ENCODE measurements around the gene STPG2.

DNA sequence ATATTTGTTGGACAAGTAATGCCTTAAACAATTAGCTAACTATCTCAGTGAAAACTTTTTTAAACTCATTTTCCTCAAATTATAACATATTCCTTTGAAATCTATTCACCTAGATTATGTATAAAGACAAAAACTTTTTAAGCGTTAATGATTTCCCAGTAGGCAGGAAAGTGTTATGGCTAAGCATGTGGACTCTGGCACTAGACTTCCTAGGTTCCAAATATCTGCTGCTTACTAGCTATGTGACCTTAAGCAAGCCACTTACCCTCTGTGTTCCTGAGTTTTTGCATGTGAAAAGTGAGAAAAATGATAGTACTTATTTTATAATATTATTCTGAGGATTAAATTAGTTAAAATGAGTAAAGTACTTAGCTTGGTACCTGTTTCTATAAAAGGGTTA is 301.8 kb downstream of the STPG2 start:
- TF ChIP-seq, protein P1, sequence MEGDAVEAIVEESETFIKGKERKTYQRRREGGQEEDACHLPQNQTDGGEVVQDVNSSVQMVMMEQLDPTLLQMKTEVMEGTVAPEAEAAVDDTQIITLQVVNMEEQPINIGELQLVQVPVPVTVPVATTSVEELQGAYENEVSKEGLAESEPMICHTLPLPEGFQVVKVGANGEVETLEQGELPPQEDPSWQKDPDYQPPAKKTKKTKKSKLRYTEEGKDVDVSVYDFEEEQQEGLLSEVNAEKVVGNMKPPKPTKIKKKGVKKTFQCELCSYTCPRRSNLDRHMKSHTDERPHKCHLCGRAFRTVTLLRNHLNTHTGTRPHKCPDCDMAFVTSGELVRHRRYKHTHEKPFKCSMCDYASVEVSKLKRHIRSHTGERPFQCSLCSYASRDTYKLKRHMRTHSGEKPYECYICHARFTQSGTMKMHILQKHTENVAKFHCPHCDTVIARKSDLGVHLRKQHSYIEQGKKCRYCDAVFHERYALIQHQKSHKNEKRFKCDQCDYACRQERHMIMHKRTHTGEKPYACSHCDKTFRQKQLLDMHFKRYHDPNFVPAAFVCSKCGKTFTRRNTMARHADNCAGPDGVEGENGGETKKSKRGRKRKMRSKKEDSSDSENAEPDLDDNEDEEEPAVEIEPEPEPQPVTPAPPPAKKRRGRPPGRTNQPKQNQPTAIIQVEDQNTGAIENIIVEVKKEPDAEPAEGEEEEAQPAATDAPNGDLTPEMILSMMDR (IDR thresholded peaks at IDR 0.05), result no peak
- no peak for TF ChIP-seq EZH2 (IDR thresholded peaks at IDR 0.05; ENCODE audit: borderline replicate concordance, insufficient read depth, low read depth, low read length, poor library complexity, severe bottlenecking)

Measured in B cell (primary cell).